ENCODE measurements around the gene IFT172.

DNA sequence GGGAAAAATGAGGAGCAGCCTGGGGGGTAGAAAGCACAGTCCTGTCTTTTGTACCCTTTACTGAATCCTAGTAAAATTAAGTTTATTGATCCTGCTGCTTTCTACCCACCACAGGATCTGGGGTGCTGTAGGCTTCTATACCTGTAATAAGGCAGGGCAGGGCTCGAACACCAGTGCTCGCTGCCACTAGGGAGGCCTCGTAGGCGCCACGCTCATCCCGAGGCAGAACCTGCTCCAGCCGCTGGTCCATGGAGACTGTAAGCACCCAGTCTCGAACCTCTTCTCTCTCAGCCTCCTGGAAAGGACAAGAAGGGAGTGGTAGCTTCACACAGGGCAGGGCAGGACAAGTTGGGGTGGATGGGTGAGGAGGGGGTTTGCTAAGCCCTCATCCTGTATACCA is 44.4 kb downstream of the IFT172 start:
- TF ChIP-seq, protein P1, sequence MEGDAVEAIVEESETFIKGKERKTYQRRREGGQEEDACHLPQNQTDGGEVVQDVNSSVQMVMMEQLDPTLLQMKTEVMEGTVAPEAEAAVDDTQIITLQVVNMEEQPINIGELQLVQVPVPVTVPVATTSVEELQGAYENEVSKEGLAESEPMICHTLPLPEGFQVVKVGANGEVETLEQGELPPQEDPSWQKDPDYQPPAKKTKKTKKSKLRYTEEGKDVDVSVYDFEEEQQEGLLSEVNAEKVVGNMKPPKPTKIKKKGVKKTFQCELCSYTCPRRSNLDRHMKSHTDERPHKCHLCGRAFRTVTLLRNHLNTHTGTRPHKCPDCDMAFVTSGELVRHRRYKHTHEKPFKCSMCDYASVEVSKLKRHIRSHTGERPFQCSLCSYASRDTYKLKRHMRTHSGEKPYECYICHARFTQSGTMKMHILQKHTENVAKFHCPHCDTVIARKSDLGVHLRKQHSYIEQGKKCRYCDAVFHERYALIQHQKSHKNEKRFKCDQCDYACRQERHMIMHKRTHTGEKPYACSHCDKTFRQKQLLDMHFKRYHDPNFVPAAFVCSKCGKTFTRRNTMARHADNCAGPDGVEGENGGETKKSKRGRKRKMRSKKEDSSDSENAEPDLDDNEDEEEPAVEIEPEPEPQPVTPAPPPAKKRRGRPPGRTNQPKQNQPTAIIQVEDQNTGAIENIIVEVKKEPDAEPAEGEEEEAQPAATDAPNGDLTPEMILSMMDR (IDR thresholded peaks at IDR 0.05), result no peak
- TF ChIP-seq POLR2A (IDR thresholded peaks at IDR 0.05), result no peak
